ENCODE results near the gene SMC1B. TPM values are rescaled to one million over a fixed set of nuclear protein-coding genes. Genes with fewer than 3 reads are reported as not detected.

The SMC1B gene
- total RNA-seq, 4 donors from 2014 or later: 0.17 TPM; not detected in 3

DNA sequence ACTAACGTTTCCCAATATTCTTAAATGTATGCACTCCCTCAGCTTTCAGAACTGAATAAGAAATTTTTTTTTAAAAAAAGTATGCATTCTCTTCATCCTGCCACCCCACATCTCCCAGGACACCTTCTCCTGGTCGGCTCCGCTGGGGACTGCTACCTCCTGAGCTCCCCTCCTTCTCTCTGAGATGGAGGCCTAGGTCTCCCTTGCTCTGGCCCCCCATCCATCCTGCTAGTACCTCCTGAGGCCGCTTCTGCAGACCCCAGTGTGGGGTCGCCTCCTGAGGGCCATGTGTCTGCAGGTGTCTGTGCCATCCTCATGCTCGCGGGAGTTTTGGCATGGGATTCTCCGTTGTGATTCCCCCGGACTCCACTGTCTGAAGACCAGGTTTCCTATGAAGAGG lies 75.9 kb downstream of the SMC1B start:
- TF ChIP-seq, protein P1, sequence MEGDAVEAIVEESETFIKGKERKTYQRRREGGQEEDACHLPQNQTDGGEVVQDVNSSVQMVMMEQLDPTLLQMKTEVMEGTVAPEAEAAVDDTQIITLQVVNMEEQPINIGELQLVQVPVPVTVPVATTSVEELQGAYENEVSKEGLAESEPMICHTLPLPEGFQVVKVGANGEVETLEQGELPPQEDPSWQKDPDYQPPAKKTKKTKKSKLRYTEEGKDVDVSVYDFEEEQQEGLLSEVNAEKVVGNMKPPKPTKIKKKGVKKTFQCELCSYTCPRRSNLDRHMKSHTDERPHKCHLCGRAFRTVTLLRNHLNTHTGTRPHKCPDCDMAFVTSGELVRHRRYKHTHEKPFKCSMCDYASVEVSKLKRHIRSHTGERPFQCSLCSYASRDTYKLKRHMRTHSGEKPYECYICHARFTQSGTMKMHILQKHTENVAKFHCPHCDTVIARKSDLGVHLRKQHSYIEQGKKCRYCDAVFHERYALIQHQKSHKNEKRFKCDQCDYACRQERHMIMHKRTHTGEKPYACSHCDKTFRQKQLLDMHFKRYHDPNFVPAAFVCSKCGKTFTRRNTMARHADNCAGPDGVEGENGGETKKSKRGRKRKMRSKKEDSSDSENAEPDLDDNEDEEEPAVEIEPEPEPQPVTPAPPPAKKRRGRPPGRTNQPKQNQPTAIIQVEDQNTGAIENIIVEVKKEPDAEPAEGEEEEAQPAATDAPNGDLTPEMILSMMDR (IDR thresholded peaks at IDR 0.05; ENCODE audit: low read depth): no peak

DNA sequence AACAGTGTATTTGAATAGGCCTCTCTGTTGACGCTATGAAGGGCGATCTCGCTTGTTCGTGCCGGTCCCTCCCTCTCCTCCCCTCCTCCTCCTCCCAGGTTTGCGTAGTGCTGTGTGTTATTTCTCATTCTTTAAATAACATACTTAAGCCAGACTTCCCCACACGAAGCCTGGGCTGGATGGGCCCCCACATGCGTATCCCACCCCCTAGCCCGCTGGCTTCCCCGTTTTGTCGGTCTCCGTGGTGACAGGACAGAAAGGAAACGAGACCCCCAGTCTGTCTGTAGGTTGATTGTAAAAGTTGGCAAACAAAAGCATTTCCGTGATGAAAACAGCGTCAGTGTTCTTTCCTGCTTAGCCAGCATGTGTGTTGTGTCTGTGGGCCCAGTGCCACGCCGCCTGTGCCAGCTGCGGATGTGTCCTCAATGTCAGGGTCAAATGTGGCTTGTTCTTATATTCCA lies 76.4 kb downstream of the SMC1B start:
- TF ChIP-seq, protein P1 (IDR thresholded peaks at IDR 0.05; ENCODE audit: low read depth): no peak

DNA sequence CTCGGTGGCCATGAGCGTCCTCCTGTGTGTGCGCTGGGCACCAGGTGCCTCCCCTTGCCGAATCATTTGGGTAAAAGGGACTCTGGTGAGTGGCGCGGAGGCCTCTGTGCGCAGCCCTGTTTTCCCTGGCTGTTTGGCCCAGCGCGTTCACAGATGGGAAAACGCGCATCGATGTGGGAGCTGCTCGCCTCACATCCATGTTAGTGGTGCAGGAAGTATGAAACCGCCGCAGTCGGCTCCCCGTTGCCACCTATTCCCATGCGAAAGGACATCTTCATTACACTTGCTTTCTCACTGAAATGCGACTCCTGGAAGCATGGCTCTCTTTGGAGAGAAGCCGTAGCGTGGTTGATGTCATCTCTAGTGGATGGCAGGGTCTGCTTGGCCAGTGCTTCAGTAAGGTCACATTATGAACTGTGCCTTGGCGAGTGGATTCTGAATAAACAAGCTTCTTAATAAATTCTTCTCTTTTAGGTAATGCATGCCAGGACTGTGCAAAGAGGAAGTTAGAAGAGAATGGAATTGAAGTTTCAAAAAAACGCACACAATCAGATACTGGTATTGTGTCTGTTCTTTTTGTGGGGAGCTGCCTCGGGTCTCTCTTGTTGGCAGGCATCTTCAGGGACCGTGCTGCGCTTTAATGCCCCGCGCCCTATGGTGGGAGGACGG lies 77.4 kb downstream of the SMC1B start:
- TF ChIP-seq, protein P1 (IDR thresholded peaks at IDR 0.05; ENCODE audit: low read depth): no peak

DNA sequence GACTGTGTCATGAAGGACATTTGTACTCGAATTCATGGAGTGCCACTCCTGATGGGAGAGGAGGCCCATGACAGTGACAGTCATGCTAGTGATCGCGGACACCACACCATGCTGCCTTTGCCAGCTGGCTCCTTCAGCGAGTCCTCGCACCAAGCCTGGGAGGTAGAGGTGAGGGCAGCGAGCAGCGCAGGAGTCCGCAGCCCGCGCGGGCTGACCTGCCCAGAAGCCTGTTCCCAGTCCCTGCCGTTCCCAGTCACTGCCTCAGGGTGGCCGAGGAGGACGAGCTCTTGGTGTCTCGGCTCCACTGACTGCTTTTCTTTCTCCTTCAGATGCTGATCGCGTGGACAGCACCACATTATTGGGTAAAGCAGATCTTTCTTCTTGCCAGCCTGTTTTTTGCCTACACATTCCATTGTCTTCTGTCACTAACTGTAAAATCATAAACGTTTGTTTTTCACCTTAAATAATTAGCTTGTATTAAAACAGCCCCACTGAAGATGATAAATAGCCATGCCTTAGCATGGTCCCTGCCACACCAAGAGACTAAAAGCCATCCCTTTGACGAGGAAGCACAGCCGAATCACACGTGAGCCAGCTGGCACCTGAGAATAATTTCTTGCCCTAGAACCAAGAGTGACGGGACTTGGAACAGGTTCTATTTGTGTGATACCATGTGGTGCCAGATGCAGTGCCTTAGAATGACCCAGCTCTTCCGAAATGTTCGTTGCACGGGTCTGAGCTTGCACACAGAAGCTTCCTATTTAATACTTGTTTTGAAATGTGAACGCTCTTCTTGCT lies 78.2 kb downstream of the SMC1B start:
- TF ChIP-seq, protein P1 (IDR thresholded peaks at IDR 0.05; ENCODE audit: low read depth): no peak

DNA sequence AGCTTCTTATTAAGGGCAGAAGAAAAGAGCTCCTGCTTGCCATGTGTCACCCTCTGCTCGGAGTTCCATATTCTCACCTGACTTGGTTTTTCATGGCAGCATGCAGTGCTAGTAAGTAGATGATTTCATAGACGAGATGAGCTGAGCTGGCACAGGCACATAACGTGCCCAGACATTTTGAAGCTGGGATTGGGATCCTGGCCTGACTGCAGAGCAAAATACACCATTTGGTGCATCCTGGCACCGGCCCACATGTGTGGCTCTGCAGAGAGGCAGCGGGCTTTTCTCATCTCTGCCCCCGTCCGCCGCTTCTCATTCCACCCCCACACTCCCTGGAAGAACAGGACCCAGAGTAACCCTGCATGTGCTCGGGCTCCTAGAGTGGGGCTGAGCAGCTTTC lies 78.9 kb downstream of the SMC1B start:
- TF ChIP-seq, protein P1 (IDR thresholded peaks at IDR 0.05; ENCODE audit: low read depth): no peak

DNA sequence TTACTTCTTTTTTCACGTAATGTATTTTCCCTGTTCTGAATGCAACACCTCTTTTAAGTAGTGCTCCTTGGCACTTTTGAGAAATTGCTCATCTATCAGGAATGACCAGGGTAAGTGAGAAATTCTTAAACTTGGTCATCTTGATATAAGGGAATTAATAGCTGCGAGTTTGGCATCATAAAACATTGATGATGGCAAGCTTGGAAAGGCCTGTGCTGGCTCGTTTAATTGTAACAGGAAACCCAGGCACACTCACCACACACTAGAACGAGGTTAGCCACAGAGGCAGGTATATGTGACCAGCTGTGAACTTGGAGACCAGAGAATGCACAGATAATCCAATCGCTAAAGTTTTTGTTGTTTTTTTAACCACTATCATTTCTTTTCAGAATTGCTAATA lies 79.3 kb downstream of the SMC1B start:
- TF ChIP-seq, protein P1 (IDR thresholded peaks at IDR 0.05; ENCODE audit: low read depth): no peak

DNA sequence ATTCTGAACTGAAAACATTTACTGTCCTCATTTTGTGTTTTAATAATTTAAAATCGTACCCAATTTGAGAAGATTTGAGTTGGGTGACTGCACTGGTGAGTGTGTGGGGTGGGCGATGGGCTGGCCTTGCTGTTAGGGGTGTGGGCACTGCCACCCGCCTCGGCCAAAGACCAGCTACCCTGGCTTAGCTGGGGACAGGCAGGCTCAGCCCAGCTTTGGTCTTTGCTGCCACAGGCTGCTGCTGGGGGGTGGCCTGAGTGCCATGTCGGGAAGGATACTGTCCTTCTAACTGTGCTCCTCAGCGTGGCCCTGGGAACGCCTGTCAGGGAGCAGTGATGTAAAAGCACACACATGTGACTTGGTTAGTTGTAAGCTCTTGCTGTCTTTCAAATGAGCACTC lies 81.4 kb downstream of the SMC1B start:
- TF ChIP-seq, protein P1 (IDR thresholded peaks at IDR 0.05; ENCODE audit: low read depth): no peak
